Choroid plexus epithelial cell (primary cell): ENCODE data around the gene MYO3A.
"Not testable (repeated sequence)": the region's sequence is repeated elsewhere in the genome, so short reads cannot be mapped to it uniquely, and the experiment has no call there.

Experiments used
- DNase-seq: peaks from one replicate; pipeline ENCODE4 v3.0.0-alpha.2; 2010; ENCODE audit warnings: low read depth
- H3K4me3 ChIP-seq: 2 replicates; pipeline ENCODE4 v1.5.1; 2011; ENCODE audit warnings: low read depth, mild to moderate bottlenecking, control low read depth, low read length, moderate library complexity
- TF ChIP-seq, protein P1 (sequence below): conservative IDR thresholded peaks from 2 replicates; pipeline ENCODE4 v1.5.1; 2011; ENCODE audit warnings: low read depth, mild to moderate bottlenecking, control low read depth, inconsistent platforms, low read length, moderate library complexity

MYO3A gene

DNA sequence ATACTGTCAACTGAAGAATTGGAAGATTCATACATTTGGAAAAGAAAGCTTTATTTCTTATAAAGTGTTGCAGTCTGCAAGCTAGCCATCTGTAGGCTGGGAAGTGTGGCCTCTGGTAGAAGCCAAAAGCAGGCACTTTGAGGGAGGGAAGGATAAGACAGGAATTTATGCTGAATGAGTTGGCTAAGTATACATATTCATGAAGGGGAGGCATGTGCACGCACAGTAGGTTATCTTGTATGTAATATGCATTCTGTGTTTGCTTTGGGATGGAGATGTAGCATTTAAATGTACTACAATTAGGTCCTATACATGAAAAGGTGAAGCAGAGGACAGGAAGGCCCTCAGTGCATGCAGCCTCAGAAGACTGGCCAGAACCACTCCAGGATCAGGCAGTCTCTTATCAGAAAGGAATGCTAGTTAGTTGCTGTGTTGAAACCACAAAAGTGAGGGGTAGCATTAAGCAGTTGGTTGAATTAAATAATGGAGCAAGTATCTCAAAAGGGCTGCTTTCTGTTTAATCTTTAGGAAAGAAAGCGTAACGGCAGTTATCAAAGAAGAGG lies 40.9 kb downstream of the MYO3A start:
- peak; percentile 2 for DNase-seq
- no peak overlapping the region for H3K4me3 ChIP-seq
- TF ChIP-seq, protein P1, sequence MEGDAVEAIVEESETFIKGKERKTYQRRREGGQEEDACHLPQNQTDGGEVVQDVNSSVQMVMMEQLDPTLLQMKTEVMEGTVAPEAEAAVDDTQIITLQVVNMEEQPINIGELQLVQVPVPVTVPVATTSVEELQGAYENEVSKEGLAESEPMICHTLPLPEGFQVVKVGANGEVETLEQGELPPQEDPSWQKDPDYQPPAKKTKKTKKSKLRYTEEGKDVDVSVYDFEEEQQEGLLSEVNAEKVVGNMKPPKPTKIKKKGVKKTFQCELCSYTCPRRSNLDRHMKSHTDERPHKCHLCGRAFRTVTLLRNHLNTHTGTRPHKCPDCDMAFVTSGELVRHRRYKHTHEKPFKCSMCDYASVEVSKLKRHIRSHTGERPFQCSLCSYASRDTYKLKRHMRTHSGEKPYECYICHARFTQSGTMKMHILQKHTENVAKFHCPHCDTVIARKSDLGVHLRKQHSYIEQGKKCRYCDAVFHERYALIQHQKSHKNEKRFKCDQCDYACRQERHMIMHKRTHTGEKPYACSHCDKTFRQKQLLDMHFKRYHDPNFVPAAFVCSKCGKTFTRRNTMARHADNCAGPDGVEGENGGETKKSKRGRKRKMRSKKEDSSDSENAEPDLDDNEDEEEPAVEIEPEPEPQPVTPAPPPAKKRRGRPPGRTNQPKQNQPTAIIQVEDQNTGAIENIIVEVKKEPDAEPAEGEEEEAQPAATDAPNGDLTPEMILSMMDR = no peak

DNA sequence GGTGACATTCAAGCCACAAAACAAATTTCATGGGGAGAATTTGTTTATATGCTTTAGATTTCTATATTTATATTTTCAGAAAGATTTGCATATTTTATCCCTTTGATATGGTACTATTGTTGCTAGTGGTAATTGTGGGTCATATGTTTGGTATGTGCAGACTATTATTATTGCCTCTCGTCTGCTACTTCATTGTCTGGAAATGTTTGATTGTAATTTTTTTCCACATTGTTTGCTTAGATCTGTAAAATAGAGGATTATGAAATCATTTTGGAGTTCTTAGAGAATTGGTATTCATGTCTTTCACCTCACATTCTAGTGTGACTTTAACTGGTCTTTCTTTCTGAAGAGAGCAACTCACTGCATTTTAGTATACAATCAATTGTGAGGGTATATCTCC lies 44.7 kb downstream of the MYO3A start:
- TF ChIP-seq, protein P1 = no peak
- no peak for DNase-seq
- no peak overlapping the region for H3K4me3 ChIP-seq

DNA sequence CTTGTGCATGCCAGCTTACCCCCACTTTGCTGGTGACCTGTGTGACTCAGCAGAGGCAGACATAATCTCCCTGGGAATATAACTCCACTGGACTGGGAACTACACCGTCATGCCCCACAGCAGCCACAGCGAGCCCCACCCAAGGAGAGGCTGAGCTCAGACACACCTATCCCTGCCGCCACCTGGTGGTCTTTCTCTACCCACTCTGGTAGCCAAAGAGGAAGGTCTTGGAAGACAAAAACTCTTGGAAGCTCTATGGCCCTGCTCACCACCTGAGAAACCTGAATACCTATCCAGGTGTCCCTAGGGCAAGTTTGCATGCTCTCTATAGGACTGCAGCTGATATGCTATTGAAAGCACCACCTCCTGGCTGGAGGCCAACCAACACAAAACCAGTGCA lies 48.1 kb downstream of the MYO3A start:
- no peak overlapping the region for H3K4me3 ChIP-seq
- no peak for DNase-seq
- TF ChIP-seq, protein P1 = no peak

DNA sequence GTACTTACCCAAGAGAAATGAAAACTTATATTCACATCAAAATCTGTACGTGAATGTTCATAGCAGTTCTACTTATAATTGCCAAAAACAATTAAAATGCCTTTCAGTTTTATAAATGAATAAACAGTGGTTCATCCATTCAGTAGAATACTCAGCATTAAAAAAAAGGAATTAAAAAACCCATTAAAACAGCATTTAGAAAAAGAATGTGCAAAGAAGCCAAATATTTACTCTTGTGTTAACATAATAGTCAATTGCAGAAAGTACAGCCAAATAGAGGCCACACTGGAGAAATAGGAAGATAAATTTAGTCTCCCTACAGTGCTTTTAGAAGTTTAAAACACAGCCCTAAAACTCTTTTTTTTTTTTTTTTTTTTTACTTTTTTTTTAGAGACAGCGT lies 54.6 kb downstream of the MYO3A start:
- DNase-seq = no peak
- TF ChIP-seq, protein P1 = no peak

DNA sequence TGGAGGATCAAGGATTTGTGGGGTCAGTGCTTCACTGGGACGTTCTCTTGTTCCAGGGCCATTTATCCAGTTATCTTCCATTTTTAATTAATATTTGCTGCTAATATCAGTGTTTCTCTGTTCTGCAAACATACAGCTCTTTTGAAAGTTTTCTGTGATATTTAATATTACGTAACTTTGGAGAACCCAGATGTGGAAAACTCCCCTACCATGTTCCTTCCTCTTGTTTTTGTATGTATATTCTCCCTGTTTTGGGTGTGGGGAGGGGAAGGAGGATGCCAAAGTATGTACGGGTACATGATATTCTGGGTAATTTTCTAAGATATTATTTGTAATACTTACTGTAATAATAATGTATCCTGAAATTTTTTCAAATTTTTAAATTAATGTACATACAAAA lies 55.9 kb downstream of the MYO3A start:
- no peak overlapping the region for H3K4me3 ChIP-seq
- TF ChIP-seq, protein P1 = no peak
- DNase-seq = no peak

More for the DNA sequence above, 54.6 kb downstream of the MYO3A start:
- H3K4me3 ChIP-seq = no peak overlapping the region

DNA sequence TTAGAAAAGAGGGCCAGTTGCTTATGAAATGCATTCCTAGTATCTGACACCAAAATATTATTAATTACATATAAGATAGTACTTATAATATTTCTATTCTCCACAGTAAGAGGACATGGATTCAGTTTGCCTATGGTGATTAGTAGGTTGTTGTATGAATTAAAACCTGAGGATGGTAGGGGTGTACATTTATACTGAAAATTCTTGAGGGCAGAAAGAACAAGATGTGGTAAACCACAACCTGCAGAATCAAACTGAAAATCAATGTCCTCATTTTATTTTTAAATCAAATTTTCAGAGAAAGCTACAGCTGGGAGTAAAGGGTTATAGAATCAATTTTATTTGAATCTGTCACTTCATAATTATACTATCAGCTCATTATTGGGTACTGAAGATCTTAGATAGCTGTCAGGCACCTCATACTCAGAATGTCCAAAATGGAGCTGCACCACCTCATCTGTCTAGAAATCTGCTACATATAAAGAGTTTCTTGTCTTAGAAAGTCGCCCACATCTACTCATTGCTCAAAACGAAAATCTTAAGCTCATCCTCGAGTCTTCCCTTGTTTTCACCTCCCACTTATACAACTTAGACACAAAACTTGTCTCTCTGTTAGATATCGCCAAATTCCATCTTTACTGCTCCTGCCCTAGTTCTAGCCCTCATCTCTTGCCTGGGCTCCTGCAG lies 65.4 kb downstream of the MYO3A start:
- DNase-seq = no peak
- no peak overlapping the region for H3K4me3 ChIP-seq
- TF ChIP-seq, protein P1 = no peak

DNA sequence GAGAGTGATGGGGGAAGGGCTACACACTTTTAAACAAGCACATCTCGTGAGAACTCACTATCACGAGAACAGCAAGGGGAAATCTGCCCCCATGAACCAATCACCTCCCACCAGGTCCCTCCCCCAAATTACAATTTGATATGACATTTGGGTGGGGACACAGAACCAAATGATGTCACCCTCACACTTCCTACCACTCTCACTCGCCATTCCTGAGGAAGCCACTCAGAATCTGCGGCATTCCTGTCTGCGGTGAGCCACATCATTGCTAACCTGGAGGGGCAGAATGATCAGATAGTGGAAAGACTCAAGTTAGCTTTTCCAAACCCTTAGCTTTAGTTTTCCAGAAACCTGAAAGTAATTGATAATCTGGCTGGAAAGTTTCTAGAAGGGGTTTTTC lies 66.9 kb downstream of the MYO3A start:
- no peak for DNase-seq
- no peak overlapping the region for H3K4me3 ChIP-seq

DNA sequence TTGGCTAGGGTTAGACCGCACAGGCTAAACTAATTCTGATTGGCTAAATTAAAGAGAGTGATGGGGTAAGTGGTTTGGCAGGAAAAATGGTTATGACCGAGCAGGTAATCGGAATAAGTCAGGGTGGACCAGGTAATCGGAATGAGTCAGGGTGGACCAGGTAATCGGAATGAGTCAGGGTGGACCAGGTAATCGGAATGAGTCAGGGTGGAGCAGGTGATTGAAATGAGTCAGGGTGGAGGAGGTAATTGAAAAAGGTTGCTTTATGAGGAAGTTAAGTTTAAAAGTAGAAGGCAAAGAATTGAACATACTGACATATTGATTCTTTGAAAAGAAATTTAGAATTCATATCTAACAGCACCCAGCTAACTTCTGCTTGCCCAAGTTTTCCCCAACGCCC lies 68.4 kb downstream of the MYO3A start:
- DNase-seq, H3K4me3 ChIP-seq: not testable (repeated sequence)

More for the DNA sequence above, 66.9 kb downstream of the MYO3A start:
- TF ChIP-seq, protein P1 = no peak
